ENCODE measurements around the gene ABCA13.

The ABCA13 gene

GRCh38 chr7:48537561-48537960 is 366.3 kb downstream of the ABCA13 start:
- no peak for DNase-seq

GRCh38 chr7:48540746-48541145 is 369.5 kb downstream of the ABCA13 start:
- DNase-seq = no peak

GRCh38 chr7:48548667-48549066 is 377.4 kb downstream of the ABCA13 start:
- no peak for DNase-seq

DNA sequence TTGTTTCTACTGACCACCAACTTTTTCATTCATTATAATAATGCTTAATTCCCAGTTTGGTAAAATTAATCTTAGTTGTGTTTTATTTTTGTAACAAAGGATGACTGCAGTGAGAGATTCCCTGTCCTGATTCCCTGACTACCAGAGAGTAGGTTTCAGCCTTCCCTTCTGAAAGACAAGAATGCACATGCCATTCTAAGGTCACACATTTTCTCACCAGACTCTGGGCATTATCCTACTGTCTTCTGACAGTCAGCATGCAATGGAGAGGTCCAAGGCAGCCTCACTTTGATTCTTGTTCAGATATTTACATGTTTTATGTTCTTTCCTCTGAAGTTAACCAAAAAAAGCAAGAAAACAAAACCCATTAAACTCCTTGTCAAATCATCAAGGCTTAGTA is 380.4 kb downstream of the ABCA13 start:
- DNase-seq = no peak

DNA sequence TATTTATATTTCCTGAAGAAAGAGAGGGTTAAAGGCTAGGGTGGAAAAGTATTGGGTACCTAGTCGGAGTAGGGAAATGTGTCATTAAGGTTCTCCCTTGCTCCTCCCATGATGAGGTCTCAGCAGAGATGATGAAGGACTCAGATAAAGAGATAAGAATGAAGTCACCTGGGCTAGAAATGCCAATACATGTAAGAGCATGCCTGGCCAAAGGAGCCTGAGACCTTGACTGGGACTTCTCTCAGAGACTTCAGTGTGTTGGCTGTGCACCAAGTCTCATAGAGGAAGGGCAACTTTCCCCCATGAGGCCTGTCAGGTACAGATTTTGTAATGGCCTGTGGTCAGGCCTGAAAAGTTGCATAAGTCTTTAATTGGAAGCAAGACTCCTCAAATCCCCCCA is 392.1 kb downstream of the ABCA13 start:
- no peak for DNase-seq

DNA sequence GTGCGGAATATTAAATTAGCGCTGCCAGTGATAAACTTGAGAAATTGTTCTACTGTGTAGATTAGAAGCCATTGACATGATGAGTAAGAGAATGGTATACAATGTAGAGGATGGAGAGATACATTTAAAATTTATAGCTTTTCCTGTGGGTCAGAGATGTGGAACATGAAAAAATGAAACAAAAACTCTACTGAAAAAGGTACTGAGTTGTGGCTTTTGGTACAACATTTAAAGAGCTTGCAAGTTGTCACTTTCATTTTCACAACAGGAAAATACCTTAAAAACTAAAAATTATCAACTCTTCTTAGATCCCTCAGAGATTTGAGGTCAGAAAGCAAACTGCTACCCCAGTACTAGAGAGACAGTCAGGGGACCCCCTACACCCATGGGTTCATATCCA is 404.3 kb downstream of the ABCA13 start:
- DNase-seq = no peak

GRCh38 chr7:48587475-48587874 is 416.2 kb downstream of the ABCA13 start:
- DNase-seq = no peak

- DNase-seq = no peak
Measured at GRCh38 chr7:48594349-48594748, 423.1 kb downstream of the ABCA13 start.

DNA sequence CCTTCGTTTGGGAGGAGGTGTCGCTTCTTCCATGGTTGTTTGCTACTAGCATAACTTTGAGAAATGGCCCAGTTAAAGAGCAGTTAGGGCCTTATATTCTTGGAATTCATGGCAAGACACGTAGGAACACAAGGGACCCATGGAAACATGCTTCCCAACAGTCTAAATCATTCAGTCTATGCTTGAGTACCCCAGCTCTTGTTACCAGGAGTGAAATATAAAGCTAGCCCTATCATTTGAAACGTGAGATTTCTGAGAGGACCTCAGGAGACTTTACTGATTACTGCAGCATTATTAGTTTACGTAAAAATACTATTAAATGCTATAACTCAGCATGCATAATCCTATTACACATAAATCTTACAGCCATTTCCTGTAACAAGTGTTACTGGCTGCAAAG is 424.5 kb downstream of the ABCA13 start:
- DNase-seq = no peak

DNA sequence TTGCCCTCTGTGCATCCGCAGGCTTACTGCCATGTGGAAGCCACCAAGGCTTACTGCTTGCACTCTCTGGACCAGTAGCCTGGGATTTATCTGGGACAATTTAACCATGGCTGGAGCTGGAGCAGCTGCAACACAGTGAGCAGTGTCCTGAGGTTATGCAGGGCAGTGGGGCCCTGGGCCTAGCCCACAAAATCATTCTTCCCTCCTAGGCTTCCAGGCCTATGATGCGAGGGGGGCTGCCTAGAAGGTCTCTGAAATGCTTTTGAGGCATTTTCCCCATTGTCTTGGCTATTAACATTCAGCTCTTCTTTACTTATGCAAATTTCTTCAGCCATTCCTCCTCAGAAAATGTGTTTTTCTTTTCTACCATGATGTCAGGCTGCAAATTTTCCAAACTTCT is 439.4 kb downstream of the ABCA13 start:
- no peak for DNase-seq

DNA sequence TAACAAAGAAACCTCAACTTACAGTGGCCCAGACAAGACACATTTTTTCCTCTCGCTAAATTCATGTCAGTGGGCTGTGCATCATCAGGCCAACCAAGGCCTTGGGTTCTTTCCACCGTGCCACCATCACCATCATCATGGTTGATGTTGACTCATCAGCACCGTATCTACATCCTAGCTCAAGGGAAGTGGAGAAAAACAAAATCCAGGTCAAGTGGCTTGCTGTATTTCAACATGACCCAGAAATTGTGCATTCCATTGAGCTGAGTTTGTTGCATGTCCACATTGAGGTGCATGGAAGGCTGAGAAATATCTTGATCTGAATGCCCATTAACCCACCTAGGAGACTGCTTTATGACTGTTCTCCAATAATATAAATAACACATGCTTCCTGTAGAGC is 440.7 kb downstream of the ABCA13 start:
- DNase-seq = no peak

DNA sequence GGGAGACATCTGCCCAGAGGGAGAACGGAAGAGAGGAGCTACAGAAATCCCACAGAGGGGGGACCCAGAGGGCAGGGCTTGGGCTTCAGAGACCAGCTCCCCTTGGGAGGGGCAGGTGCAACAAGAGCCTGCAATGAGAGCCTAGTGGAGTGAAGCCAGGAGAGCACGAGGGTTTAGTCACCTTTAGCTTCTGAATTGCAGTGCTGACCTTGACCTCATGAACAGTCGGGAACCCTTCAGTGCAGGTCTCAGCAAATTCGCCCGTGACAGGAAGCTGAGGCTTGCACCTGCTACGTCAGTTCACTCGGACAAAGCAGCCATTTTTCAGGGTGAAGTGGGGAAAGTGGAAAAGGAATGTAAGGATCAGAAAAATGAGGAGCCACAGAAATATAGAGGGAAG is 446.2 kb downstream of the ABCA13 start:
- DNase-seq = no peak

- DNase-seq = peak; percentile 31
Measured at GRCh38 chr7:48617993-48618392, 446.7 kb downstream of the ABCA13 start.

DNA sequence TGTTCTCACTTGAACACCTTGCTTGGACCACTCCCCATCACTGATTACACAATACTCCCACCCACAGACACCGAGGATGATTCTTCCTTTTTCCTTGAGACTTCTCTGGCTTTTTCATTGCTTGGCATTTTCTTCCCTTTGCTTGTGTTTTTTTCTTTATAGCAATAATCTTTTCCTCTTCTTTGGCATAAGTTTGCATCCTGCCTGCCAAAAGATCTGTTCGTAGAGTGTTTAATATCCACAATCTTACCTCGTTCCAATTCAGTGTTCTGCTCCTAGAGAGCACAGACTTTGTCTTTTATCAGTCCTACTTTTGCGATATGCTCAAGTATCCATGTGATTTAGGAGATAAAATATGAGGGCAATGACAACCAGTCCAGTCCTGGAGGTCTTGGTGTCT is 449.8 kb downstream of the ABCA13 start:
- no peak for DNase-seq

DNA sequence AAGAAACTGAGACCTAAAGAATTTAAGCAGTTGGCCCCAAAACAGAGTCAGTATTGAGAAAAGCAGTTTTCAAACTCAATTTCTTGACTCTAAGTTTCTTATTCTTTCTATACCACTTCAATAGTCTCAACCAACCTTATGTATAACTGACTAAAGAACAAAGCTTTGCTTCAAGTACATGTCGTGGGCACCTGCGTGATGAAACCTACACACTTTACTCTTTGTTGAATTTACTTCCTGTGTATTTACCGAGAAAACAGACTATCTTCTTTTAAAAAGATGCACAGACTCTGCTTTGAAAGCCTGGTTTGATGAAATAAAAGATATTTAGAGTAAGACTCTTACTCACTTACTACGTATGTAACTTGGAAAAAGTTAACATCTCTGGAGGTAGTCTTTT is 455.9 kb downstream of the ABCA13 start:
- DNase-seq = no peak

DNA sequence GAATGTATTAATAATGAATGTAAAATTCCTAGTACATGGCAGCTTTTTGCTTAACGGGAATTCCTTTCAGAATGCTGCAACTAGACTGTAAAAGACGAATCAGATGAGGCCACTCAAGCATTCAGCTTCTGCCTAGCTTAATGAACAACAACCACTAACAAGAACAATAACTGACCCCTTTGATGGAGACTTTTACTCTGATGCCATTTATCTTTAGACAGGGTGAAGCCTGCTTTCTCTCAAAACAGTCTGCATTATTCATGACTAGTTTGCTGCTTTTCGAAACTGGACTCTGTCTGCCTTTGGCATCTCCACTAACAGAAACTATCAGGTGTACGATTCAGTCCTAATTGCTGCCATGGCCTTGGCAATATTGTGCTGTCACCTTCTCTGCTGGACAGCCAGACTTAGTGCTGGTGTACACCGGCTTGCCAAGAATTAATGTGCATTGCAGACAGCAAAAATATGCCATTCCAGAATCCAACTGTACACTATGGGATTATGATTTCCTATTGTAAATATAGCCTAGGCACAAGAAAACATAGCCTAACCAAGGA is 457.6 kb downstream of the ABCA13 start:
- no peak for DNase-seq

GRCh38 chr7:48634116-48634632 is 462.9 kb downstream of the ABCA13 start:
- no peak for DNase-seq

DNA sequence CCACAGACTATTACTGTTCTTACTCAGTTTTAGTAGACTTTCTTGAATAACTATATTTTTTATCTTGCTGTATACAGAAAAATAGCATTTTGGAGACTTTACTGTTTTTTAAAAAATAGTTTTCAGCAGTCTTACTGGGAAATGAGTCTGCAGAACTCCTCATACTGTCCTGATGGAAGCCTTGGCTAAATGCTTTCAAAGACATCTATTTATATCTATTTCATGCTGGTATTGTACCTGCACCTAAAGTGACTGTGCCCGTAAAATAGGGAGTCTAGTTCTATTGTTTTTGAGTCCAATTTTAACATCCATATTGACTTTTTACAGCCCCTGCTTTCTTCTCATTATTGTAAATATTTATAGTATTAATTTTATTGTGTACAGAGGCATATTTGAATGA is 464.5 kb downstream of the ABCA13 start:
- DNase-seq = no peak

- DNase-seq = peak; percentile 56
Measured at GRCh38 chr7:48636391-48637015, 465.2 kb downstream of the ABCA13 start.

GRCh38 chr7:48637382-48637781 is 466.1 kb downstream of the ABCA13 start:
- DNase-seq = peak; percentile 80

DNA sequence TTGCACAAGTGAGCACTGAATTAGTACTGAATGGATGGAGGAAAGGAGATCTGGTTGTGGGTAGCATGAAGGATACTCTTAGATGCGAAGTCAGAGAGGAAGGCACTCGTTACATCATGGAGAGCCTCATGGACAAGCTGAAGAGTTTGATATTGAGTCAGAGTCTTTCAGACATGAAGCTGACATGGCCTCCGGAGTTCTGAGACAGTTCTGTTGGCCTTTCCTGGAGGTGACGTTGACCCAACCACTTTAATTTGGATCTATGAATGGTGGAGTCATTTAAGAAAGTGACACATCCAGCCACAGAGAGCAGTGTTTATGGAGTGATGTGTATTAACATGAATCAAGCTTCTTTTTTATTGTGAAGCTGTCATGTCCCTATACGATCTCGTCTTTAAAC is 466.8 kb downstream of the ABCA13 start:
- DNase-seq = no peak

DNA sequence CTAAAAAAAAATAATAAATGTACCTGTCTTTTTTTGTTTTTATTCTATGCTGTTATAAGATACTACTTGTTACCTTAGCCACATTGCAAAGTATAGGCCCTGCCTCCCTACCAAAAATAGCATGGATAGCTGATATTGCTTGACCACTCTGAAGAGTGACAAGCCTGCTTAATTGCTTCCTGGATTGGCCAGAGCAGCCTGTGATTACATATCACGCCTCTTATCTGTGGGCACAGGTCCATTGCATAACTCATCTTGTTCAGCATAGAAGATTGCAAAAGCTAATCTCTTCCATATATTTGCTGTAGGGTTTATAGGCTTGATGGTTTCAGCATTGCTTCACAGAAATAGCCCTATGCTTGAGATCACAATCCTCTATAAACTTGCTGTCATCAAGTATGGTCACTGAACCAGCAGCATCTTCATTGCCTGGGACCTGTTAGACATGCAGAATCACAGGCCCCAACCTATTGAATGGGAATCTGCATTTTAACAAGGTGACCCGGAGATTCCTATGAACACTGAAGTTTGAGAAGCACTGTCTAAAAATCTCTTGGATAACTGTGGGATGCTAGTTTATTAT is 472.3 kb downstream of the ABCA13 start:
- peak; percentile 31 for DNase-seq

DNA sequence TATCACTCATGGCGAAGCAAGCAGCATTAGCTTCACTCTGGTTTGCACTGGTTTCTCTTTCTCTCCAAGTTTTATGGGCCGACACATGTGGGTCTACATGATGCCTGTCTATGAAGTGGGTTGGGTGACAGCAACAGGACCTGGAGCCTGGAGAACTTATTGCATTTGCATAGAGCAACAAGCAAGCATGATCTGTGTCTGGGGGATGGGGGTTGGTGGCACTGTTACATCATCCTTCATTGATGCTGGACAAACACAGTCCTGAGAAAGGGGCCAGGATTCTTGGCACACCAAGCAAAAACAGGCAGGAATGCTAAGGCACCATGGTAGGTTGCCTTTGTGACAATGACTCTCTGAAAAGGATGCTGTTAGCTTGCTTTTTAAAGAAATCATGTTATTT is 486.9 kb downstream of the ABCA13 start:
- DNase-seq = no peak

DNA sequence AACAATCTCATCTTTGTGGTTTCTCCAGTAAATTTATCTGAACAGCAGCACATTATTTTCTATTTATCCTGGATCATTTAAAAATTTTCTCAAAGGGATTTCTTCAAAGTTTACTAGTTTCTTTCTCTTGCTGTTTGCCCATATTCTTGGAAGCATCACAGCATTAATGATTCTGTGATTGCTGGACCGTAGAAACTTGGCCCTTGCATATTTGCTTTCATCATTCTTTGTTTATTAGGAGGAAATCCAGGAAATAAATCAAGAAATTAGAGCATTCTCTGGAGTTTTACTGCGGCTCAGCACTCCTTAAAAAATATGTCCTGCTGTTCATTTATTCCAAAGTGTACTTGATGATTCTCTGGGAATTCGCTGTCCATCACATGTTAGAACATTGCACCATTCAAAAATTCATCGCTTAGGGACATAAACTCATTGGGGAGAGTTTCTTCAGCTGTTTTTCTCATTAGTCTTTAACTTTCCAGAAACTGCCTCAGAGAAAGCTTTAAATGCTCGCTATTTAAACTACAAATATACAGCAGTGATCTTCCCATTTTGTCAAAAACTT is 489.1 kb downstream of the ABCA13 start:
- DNase-seq = no peak

Measured in NCI-H69 (cell line).